Common myeloid progenitor, CD34-positive (primary cell): ENCODE data around the gene LRRC47.

Experiments
- CTCF ChIA-PET: fragments of 350-600 bp; sonication (Branson Sonifier 250); formaldehyde crosslinking; loops from one replicate; lab custom pipeline; 2021; ENCODE audit warnings: antibody characterized with exemption; lab: Charles Lee
- POLR2A ChIA-PET: fragments of 350-600 bp; sonication (Branson Sonifier 250); formaldehyde crosslinking; loops from one replicate; lab custom pipeline; 2021; ENCODE audit warnings: antibody characterized with exemption; lab: Charles Lee
- DNase-seq, 3 donors: peaks; one replicate each; pipeline versions ENCODE4 v3.0.0 to v3.0.0-alpha.2; 2013
- H3K27ac ChIP-seq, 2 experiments: 1 replicate in 1 of 2; 2 replicates in 1 of 2; pipeline ENCODE4 v1.7.0; 2013; ENCODE audit warnings: inconsistent platforms in 2 of 2, low read length in 2 of 2, mild to moderate bottlenecking in 2 of 2, low read depth in 1 of 2, moderate library complexity in 1 of 2; ENCODE audit not compliant: severe bottlenecking in 2 of 2, insufficient read depth in 1 of 2, poor library complexity in 1 of 2
- H3K27me3 ChIP-seq, 5 experiments: replicated peaks in 2 of 5; 1 replicate in 3 of 5; 2 replicates in 2 of 5; pipeline versions ENCODE4 v1.6.1 to v1.7.0; 2013; ENCODE audit warnings: low read length in 4 of 5, mild to moderate bottlenecking in 2 of 5, moderate library complexity in 2 of 5, inconsistent platforms in 1 of 5; ENCODE audit not compliant: insufficient read depth in 5 of 5, control insufficient read depth in 4 of 5
- H3K36me3 ChIP-seq, 4 experiments: 1 replicate in 2 of 4; 2 replicates in 2 of 4; pipeline versions ENCODE4 v1.6.1 to v1.7.0; 2013; ENCODE audit warnings: low read length in 3 of 4, control low read depth in 1 of 4, mild to moderate bottlenecking in 1 of 4; ENCODE audit not compliant: control insufficient read depth in 4 of 4, insufficient read depth in 4 of 4
- H3K4me1 ChIP-seq, 4 experiments: 1 replicate in 3 of 4; 2 replicates in 1 of 4; pipeline versions ENCODE4 v1.6.1 to v1.7.1; 2013; ENCODE audit warnings: low read length in 3 of 4, mild to moderate bottlenecking in 3 of 4, control low read depth in 1 of 4, inconsistent platforms in 1 of 4, moderate library complexity in 1 of 4; ENCODE audit not compliant: control insufficient read depth in 4 of 4, insufficient read depth in 4 of 4; ENCODE audit errors: control extremely low read depth in 1 of 4
- H3K4me3 ChIP-seq, 7 experiments: 1 replicate in 4 of 7; 2 replicates in 3 of 7; pipeline versions ENCODE4 v1.5.1 to v1.7.0; 2013; ENCODE audit warnings: mild to moderate bottlenecking in 7 of 7, low read length in 6 of 7, moderate library complexity in 6 of 7, inconsistent platforms in 2 of 7, low read depth in 2 of 7, control low read depth in 1 of 7; ENCODE audit not compliant: insufficient read depth in 4 of 7, control insufficient read depth in 1 of 7; ENCODE audit errors: extremely low read depth in 1 of 7
- H3K9me3 ChIP-seq, 5 experiments: 1 replicate in 4 of 5; 2 replicates in 1 of 5; pipeline versions ENCODE4 v1.6.1 to v1.7.1; 2013; ENCODE audit warnings: low read length in 4 of 5, mild to moderate bottlenecking in 2 of 5, inconsistent platforms in 1 of 5, low read depth in 1 of 5, moderate library complexity in 1 of 5; ENCODE audit not compliant: control insufficient read depth in 4 of 5, insufficient read depth in 2 of 5; ENCODE audit errors: control extremely low read depth in 1 of 5
- WGBS: methylation state at CpG from one replicate; pipeline ENCODE4 v1.1.5; 2013; ENCODE audit not compliant: insufficient coverage; 5-methylcytosine and 5-hydroxymethylcytosine counted together

LRRC47 gene

GRCh38 chr1:3729594-3730542, 66.4 kb downstream of the LRRC47 start:
- whole genome bisulfite sequencing: 88% methylated on average over 26 of the region's 32 CpGs
- H3K27ac ChIP-seq: no peak overlapping the region
- H3K9me3 ChIP-seq: no peaks in the 10 kb centered on the region
- peaks cover 0 to 35% (median 3%) of the 10 kb centered on the region in 5 experiments for H3K27me3 ChIP-seq
- H3K4me3 ChIP-seq: no peak overlapping the region
- DNase-seq: no peak
- peaks cover 0 to 7% (median 2%) of the 10 kb centered on the region in 4 experiments for H3K4me1 ChIP-seq
- ChIA-PET CTCF (interaction anchor here (1.0 to 1.3 kb wide), 2 partner anchors 9 to 14 kb away, joined by 3 to 4 read pairs; no protein-coding TSS in a partner anchor), POLR2A (interaction anchor here (0.6 kb wide), 1 partner anchor 9 kb away, joined by 3 read pairs; no protein-coding TSS in a partner anchor)
- H3K36me3 ChIP-seq: peaks cover 0 to 1% (median 0%) of the 10 kb centered on the region in 4 experiments
